Stimulated activated naive CD4-positive, alpha-beta T cell (primary cell): ENCODE data around the gene KDM4B.

Experiments
- DNase-seq, 6 experiments: peaks; one replicate each; lab custom pipeline; 2025; lab: John Stamatoyannopoulos, UW

The KDM4B gene

DNA sequence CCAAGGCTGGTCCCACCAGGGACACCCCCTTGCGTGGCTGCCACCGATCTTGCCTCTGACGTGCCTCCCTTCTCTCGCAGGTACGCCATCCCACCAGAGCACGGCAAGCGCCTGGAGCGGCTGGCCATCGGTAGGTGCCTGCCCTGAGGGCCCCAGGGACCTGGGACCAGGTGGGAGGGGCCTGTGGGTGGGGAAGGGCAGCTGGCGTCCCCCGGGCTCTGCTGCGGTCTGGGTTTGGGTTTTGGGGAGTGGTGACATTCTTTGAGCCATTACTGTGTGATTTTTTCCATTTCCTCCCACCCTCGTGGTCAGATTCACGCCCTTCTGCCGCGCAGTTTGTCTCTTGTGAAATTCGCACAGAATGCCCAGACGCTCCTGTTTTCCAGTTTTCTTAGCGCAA is 102.0 kb downstream of the KDM4B start:
- DNase-seq: no peak

DNA sequence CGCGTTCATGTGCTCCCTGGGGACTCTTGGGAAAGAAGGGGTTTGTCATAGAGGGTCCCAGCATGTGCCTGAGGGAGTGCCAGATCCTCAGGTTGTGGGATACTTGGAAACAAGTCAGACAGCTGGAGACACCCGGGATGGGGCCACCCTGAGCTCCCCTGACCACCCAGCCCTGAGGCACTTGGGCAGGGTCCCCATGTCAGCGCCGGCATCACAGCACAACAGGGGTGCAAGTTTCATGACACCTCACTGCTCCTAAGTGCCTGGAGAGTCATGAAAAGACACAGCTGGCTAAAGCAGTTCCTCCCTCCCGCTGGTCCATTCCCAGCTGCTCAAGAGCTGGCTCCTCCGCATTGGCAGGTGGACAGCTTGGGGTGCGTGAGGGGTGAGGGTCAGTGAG is 102.7 kb downstream of the KDM4B start:
- no peak for DNase-seq

DNA sequence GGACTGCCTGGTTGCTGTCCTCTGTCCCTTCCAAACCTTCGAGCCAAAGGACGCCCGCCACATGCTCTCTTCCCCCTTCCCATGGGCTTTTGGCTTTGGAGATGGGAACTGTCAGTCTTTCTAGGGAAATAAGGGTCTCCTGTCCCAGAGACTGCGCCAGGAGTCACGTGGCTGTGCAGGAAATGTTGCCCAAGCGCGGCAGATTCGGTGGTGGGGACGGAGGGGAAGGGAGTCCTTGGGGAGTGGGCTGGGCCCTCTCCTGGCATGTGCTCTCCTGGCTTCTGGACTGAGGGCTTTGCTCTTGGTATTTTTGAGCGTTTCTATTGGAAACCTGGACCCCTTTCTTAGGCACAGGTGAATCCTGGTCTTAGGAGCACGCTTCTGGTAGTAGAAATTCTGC is 103.2 kb downstream of the KDM4B start:
- DNase-seq: no peak

DNA sequence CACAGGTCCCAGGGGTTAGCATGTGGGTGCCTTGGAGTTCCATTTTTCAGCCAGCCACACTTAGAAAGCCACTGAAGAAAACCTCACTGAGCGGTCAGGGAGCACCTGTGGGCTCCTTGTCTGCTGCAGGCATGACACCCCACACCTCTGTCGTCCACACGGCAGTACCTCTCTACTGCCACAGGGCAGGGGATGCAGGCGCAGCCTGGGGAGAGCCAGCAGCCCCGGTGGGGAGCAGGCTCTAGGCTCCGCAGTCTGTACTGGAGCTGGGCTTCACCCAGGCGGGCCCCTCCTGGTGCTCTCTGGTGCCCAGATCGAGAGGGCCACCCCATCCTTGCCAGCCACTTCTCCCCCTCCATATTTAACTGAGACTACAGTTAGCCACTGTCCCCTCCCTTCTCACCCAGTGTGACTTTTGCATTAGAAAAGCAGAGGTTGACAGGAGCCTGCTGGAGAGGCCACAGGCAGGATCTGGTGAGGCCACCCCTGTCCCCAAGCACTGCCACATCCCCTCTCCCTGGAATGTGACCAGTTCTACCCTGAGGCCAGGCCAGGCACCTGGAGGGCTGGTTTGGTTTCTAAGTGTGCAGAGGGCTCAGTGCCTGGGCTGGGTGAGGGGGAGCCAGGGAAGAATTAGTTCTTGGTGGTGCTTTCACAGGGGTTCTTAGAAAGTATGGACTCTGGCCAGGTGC is 104.4 kb downstream of the KDM4B start:
- DNase-seq: no peak

DNA sequence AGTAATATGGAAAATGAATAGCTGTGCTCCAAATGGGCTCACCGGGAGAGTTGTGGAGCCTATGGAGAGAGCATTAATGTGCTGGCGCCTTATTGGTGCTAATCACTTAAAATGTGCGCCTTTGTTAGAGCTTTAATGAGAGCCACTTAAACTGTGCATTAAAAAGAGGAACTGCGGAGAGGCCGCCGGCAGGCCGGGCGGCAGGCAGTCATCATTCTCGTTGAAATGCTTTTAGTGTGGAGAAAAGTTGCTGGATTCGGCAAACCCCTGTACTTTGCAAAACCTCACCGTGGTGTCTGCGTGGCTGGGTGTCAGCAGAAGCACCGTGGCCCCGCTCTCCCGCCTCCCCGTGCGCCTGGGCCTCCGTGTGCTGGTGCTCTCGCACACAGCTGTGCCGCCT is 105.5 kb downstream of the KDM4B start:
- no peak for DNase-seq

DNA sequence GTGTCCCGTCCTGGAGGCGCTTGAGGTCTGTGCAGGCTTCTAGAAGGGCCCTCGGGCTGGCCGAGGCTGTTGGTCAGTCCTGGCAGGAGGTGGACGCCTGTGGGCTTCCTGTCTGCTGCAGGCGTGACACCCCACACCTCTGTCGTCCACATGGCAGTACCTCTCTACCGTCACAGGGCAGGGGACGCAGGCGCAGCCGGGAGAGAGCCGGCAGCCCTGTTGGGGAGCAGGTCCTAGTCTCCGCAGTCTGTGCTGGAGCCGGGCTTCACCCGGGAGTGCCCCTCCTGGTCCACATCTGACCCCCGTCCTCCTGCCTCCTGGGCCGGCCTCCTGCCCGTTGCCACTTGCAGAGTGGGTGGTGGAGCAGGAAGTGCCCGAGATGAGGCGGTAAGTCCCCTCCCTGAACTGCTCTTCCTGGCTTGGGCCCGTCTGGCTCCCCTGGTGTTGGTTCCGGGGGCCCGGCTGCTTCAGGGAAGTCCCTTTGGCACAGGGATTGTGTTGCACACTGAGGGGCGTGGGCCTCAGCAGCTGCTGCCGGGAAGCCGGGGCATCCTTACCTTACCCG is 106.0 kb downstream of the KDM4B start:
- no peak for DNase-seq

DNA sequence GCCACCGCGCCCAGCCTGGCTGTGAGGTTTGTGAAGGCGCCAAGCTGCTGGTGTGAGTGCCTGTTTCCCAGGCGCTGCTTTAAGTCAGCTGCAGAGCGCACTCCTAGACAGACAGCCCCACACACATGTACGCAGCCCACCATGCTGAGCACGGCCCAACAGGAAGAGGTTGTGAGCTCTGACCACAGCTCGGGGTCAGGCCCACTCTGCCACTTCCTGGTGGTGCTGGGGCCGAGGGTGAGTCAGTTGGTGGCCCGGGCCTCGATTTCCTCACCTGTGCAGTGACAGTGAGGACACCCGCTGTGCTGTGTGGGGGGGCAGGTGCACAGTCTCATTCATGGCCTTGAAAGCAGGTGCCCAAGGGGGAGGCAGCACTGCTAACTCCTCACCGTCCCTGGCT is 106.7 kb downstream of the KDM4B start:
- no peak for DNase-seq

DNA sequence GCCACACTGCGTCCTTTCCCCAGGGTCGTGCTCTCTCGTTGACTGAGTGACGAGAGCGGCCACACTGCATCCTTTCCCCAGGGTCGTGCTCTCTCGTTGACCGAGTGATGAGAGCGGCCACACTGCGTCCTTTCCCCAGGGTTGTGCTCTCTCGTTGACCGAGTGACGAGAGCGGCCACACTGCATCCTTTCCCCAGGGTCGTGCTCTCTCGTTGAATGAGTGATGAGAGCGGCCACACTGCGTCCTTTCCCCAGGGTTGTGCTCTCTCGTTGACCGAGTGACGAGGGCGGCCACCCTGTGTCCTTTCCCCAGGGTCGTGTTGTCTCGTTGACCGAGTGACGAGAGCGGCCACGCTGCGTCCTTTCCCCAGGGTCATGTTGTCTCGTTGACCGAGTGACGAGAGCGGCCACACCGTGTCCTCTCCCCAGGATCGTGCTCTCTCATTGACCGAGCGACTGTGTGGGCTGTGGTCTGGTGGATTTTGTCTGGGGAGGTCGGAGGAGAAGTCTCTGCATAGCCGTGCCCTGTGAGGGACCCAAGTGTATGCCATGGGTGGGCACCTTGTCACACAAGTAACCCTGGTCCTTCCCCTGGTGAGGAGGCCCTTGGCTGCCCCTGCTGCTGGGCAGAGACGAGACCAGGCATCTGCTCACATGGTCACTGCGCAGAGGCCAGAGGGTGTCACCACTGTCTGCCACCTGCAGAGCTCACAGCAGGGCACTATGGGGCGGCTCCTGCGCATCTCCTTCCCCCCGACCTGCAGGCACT is 107.7 kb downstream of the KDM4B start:
- no peak for DNase-seq

DNA sequence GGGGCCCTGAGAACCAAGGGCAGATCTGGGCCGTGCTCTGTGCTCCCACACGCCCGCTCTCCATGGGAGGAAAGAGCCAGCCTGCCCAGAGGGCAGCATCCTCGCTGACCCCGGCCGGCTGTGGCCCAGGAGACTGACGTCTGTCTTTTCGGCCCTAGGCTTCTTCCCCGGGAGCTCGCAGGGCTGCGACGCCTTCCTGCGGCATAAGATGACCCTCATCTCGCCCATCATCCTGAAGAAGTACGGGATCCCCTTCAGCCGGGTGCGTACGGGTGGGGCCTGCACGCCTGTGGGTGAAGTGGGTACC is 108.2 kb downstream of the KDM4B start:
- no peak for DNase-seq

DNA sequence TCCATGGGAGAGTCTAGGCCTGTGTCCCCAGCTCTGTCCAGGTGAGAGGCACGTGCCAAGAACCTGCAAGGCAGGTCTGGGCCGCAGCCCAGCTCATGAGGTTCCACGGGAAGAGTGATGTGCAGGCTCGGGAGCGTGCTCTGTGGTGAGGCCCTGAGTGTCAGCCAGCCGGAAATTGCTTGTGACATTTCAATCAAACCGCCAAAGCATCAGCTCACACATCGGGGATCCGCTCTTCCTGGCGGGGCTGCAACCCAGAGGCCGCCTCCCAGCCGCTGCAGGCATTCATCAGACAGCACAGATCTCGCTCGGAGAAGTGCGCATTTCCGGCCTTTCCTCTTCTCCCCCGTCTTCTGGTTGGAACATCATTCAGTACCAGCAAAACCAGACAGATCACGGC is 109.3 kb downstream of the KDM4B start:
- DNase-seq: no peak

DNA sequence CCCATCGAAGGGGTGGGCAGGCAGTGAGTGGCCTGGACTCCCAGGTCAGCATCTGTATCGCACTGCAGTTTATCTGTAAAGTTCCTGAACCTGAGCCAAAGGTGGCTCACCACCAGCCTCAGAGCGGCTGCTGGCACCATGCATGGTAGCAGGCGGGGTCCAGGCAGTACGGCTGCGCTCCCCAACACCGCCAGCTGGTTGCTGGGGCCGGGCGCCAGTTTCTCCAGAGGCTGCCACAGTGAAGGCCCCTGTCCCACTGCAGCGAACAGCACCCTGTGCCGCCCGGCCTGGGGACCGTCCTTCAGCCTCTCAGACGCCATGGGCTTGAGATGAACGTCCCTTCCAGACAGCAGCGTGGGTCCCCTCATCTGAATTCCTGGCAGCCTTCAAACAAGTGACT is 109.8 kb downstream of the KDM4B start:
- no peak for DNase-seq

DNA sequence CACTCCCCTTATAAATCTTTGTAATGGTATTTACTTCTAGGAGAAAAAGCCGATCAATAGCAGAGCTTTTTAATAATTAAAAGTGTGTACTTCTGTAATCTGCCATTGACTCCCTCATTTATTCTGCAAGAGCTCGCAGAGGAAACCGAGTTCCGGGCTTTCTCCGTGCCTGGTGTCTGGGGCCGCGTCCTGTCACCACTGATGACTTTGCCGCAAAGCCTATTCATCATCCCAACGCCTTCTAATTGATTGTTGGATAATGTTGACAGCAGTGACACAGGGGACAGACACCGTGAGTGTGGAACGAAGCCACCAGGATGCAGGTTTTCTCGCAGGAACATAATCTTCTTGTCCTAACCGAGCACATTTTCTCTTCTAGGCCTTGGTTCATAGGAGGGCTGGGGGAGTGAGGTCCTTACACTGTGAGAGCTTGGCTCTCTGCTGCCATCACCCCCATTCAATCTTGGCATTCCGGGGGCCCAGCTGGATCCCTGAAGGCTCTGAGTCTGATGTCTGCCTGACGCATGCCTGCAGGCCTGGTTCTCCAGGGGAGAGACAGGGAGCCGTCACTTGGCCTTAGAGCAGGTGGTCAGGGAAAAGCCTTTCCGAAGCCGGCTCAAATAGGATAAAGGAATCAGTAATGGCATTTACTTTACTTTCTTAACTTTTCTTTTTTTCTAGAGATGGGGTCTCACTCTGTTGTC is 110.3 kb downstream of the KDM4B start:
- no peak for DNase-seq

DNA sequence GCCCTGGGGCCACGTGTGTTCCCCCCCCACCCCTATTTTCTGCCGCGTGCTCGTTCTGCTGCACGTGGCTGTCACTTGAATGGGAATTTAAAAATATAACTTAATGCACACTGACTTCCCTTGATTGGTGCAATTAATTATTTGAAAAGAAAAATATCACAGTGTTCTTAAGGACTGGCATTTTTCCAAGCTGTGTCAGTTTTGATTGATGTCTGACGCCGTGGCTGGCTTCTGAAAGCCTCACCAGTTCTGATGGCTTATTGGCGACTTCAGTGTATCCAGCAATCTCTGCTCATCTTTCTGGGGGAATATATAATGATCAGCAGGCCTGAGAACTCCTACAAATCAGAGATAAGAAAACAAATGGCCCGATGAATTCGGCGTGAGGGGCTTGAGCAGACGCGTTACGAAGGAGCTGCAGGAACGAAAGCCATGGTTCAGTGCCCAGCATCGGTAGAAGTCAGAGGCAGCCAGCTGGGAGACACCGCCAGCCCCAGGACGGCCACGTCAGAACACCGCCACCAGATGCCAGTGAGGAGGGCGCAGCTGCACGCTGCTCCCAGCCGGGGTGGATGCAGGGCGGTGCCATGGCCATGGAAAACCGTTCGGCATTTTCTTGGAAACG is 111.2 kb downstream of the KDM4B start:
- no peak for DNase-seq

DNA sequence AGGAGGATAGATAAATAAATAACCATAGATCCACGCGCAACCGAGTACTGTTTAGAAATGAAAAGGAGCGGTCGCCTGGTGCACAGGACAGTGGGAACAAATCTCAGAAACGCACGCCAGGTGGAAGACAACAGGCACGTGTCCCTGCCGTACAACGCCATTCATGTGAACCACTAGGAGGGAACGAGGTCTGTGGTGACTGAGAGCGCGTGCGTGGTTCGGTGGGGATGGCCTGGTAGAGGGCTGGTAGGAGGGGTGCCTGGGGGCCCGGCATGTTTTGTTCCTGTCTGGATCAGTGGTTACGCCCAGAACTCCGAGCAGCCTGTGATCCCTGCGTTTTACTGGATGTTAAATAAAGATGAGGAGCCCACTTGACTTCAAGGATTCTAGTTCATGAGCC is 111.9 kb downstream of the KDM4B start:
- DNase-seq: no peak

DNA sequence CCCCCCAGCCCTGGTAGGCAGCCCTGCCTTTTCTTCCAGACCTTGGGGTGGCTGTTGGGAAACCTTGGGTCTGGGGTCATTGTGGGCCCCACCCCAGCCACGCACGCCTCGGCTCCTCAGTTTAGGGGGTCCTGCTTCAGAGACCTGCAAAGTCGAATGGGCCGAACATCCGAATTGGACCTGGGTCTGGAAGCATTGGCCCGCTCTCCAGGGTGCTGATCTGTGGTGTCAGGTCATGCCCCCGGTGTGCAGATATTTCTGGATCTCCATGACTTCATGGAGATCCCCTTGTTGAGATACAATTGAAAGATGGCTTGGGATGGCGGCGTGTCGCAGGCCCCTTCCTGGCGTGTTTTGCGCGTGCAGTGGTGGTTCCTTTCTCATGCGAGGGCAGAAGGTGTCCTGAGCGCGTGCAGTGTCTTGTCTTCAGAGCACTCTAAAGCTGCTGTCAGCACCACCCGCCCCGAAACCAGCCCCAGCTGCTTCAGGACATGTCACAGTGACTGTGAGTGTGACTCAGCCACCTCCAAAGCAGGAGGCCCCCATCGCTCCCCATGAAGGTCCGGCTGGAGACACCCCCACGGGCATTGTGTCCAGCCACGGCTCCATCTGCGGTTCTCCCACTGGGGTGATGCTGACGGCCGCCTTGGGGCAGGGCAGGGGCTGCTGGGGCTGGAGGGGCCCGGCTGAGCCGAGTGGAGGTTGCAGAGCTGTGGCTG is 112.7 kb downstream of the KDM4B start:
- DNase-seq: no peak

DNA sequence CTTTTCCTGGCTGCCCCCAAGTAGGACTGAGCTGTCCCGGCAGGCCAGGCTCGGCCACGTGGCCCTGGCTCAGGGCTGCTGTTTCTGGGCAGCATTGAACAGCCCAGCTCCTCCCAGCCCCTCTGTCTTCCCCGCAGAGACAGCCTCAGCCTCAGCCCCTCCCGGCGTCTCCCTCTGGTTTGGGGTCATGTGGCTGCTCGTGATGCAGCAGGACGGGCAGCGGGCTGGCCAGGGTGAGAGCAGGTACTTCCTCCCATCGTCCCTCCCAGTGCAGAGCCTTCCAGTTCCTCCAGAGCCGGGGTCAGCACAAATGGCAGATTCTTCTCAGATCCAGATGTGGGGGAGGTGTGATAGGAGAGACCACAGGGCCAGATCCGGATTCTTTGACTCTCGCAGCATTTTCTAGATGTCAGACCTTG is 114.6 kb downstream of the KDM4B start:
- DNase-seq: no peak

DNA sequence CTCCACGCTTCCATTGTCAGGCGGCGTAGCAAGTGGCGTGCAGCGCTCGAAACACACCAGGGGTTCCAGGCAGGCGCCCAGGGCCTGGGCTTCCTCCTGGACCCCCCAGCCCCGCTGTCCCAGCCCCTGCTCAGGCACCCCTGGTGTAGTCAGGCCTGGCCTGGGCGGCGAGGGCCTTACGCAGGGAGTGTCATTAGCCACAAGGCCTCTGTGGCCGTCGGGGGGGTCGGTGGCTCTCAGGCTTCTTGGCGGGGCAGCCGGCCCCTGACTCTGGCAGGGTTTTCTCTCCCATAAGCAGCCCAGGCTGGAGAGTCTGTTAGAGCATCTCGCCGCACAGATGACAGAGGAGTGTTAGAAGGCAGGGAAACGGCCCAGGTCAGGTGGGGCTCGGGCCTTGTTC is 116.7 kb downstream of the KDM4B start:
- no peak for DNase-seq

DNA sequence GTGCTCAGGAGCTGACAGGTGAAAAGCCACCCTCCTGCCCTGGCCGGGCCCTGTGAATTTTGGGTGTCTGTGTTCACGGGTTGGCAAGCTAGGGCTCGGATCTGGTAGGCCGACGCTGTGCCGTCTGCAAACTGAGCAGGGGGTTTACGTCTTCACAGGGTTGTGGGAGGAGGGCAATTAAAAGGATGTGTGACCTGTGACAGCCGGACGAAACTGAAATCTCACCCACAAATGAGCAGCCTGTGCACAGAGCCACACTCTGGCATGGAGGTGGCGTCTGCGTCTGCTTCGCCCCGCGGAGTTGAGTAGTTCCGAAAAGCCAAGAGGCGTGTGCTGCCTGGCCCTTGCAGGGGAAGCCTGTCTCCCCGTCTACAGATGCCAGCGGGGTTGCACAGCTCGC is 117.3 kb downstream of the KDM4B start:
- no peak for DNase-seq

DNA sequence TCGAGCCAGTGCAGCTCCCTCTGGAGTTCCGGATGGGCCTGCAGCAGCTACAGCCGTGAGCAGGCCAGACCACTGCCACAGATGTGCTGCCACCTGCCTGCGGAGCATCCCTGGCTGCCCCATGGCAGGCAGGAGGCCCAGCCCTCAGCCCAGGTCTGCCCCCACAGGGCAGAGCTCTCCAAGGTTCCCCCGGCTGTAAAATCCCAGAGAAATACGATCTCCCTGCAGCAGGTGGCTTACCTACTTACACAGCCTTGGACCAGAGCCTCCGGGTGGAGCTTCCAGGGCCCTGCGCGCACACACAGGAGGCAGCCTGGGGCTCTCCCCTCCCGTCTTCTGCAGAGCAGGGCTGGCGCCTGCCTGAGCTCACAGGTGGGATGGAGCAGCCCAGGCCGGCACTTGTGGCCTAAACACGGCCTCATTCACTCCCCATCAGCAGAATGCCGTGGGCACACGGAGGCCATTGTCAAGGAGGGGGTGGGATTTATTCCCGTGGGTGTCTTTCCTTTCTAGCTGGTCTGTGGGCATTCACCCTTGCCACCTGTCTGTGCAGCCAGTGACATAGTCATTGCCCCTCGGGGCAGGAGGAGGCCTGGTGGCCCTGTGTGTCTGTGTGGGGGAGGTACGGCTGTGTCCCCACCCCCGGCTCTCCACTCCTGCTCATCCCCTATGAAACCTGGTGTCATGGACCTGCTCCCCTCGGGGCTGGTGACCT is 118.0 kb downstream of the KDM4B start:
- no peak for DNase-seq

DNA sequence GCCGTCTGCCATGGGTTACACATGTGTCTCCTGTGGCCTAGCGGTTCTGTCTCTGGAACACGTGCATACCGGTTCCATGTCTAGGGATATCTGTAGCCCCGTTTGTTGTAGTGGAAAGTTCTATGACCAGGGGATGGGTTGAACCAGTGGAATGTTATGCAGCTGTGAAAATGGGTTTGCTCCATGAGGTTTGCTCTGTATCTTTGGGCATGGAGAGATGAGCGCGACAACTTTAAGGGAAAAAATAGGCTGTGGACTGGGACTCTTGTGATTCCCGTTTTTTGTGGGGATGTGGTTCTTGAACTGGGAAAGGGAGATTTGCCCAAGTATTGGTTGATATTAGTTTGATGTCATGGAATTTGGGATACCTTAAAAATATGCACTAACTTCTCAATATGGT is 120.4 kb downstream of the KDM4B start:
- no peak for DNase-seq

DNA sequence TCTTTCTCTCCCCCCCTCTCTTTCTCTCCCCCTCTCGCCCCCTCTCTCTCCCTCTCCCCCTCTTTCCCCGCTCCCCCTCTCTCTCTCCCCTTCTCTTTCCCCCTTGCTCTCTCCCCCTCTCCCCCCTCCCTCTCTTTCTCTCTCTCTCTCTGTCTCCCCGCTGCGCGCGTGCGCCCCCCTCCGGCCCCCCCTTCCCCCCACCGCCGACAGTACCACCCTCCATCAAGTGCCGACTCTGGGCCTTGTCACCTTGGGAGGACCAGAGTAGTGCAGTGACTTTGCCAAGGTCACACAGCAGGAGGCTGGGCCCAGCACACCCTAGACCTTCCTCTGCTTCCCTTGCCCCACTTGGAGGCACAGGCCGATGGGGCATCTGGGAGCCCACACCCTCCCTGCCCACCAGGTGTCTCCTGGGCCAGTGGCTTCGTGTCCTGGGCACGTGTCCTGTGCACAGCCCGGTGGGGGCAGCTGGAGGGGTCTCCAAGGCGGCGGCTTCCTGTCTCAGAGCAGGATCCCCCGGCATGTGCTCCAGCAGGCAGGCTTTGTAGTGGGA is 121.6 kb downstream of the KDM4B start:
- DNase-seq: no peak
